Neuronal stem cell (in vitro differentiated cells): ENCODE measurements around the gene GOSR1.
"Not testable (repeated sequence)": the region's sequence is repeated elsewhere in the genome, so short reads cannot be mapped to it uniquely, and the experiment has no call there.

Experiments
- DNase-seq: peaks from one replicate; pipeline ENCODE4 v3.0.0-alpha.2; 2013; ENCODE audit warnings: low spot score
- H2AFZ ChIP-seq: one replicate; pipeline ENCODE4 v1.6.1; 2013; ENCODE audit warnings: mild to moderate bottlenecking, low read length, inconsistent platforms
- H2AK5ac ChIP-seq: 2 replicates; pipeline ENCODE4 v1.6.1; 2013; ENCODE audit warnings: low read depth, mild to moderate bottlenecking, inconsistent platforms, low read length, moderate library complexity, mixed read lengths
- H2BK120ac ChIP-seq: 2 replicates; pipeline ENCODE4 v1.6.1; 2013; ENCODE audit warnings: low read depth, mild to moderate bottlenecking, inconsistent platforms, low read length, moderate library complexity, mixed read lengths
- H2BK12ac ChIP-seq: one replicate; pipeline ENCODE4 v1.6.1; 2013; ENCODE audit warnings: low read length, inconsistent platforms
- H2BK15ac ChIP-seq: 2 replicates; pipeline ENCODE4 v1.6.1; 2013; ENCODE audit warnings: mild to moderate bottlenecking, low read length, inconsistent platforms, mixed read lengths
- H2BK5ac ChIP-seq: one replicate; pipeline ENCODE4 v1.6.1; 2013; ENCODE audit warnings: inconsistent platforms, mild to moderate bottlenecking, low read length, moderate library complexity
- H3K14ac ChIP-seq: one replicate; pipeline ENCODE4 v1.6.1; 2013; ENCODE audit warnings: low read length, inconsistent platforms
- H3K18ac ChIP-seq: 2 replicates; pipeline ENCODE4 v1.6.1; 2013; ENCODE audit warnings: low read length, inconsistent platforms
- H3K23ac ChIP-seq: 2 replicates; pipeline ENCODE4 v1.6.1; 2013; ENCODE audit warnings: low read depth, mild to moderate bottlenecking, mixed read lengths, low read length, inconsistent platforms; ENCODE audit not compliant: poor library complexity
- H3K27ac ChIP-seq: replicated peaks from 3 replicates; pipeline ENCODE4 v1.5.1; 2013; ENCODE audit warnings: low read length, inconsistent platforms
- H3K27me3 ChIP-seq, 3 experiments: 2 replicates each; pipeline ENCODE4 v1.6.1; 2013; ENCODE audit warnings: low read length in 3 of 3, mild to moderate bottlenecking in 2 of 3, inconsistent platforms in 1 of 3, low read depth in 1 of 3, mixed read lengths in 1 of 3, moderate library complexity in 1 of 3; ENCODE audit not compliant: control insufficient read depth in 3 of 3, insufficient read depth in 3 of 3
- H3K36me3 ChIP-seq, 2 donors: replicated peaks in 1 of 2; 2 replicates each; pipeline ENCODE4 v1.6.1; 2013; ENCODE audit warnings: low read length in 2 of 2; ENCODE audit not compliant: control insufficient read depth in 2 of 2, insufficient read depth in 2 of 2
- H3K4ac ChIP-seq: 2 replicates; pipeline ENCODE4 v1.6.1; 2013; ENCODE audit warnings: inconsistent platforms, mild to moderate bottlenecking, low read length, moderate library complexity
- H3K4me1 ChIP-seq, 2 donors: 1 replicate in 1 of 2; 2 replicates in 1 of 2; pipeline ENCODE4 v1.6.1; 2013; ENCODE audit warnings: low read length in 2 of 2, low read depth in 1 of 2; ENCODE audit not compliant: control insufficient read depth in 2 of 2, insufficient read depth in 1 of 2
- H3K4me2 ChIP-seq: one replicate; pipeline ENCODE4 v1.6.1; 2013; ENCODE audit warnings: mild to moderate bottlenecking, low read length, inconsistent platforms; ENCODE audit not compliant: insufficient read depth, poor library complexity, severe bottlenecking
- H3K4me3 ChIP-seq, 2 donors: 2 replicates each; pipeline ENCODE4 v1.5.1; 2013; ENCODE audit warnings: low read length in 2 of 2, mild to moderate bottlenecking in 2 of 2, inconsistent platforms in 1 of 2, moderate library complexity in 1 of 2
- H3K79me1 ChIP-seq: one replicate; pipeline ENCODE4 v1.6.1; 2013; ENCODE audit warnings: low read depth, mild to moderate bottlenecking, inconsistent platforms, low read length, moderate library complexity
- H3K9ac ChIP-seq: one replicate; pipeline ENCODE4 v1.6.1; 2013; ENCODE audit warnings: mild to moderate bottlenecking, low read depth, low read length, inconsistent platforms; ENCODE audit not compliant: poor library complexity
- H3K9me3 ChIP-seq, 2 donors: replicated peaks in 1 of 2; 2 replicates each; pipeline versions ENCODE3 to v1.6.1; 2013; ENCODE audit warnings: low read length in 2 of 2, mild to moderate bottlenecking in 2 of 2, inconsistent platforms in 1 of 2, low read depth in 1 of 2, mixed read lengths in 1 of 2, moderate library complexity in 1 of 2; ENCODE audit not compliant: control insufficient read depth in 2 of 2, insufficient read depth in 1 of 2
- H4K8ac ChIP-seq: one replicate; pipeline ENCODE4 v1.6.1; 2013; ENCODE audit warnings: low read depth, mild to moderate bottlenecking, inconsistent platforms, low read length, moderate library complexity
- H4K91ac ChIP-seq: one replicate; pipeline ENCODE4 v1.6.1; 2013; ENCODE audit warnings: low read length, low read depth, mild to moderate bottlenecking, inconsistent platforms; ENCODE audit not compliant: poor library complexity
- WGBS, 2 donors: extraction: QIAGEN DNeasy Blood & Tissue Kit; methylation state at CpG; one replicate each; pipeline ENCODE4 v1.1.7; 2013; ENCODE audit warnings: missing lambda C conversion rate in 2 of 2, mixed read lengths in 1 of 2; ENCODE audit not compliant: insufficient read length in 2 of 2, insufficient replicate concordance in 1 of 2; ENCODE audit errors: extremely low coverage in 2 of 2; 5-methylcytosine and 5-hydroxymethylcytosine counted together

Gene GOSR1

DNA sequence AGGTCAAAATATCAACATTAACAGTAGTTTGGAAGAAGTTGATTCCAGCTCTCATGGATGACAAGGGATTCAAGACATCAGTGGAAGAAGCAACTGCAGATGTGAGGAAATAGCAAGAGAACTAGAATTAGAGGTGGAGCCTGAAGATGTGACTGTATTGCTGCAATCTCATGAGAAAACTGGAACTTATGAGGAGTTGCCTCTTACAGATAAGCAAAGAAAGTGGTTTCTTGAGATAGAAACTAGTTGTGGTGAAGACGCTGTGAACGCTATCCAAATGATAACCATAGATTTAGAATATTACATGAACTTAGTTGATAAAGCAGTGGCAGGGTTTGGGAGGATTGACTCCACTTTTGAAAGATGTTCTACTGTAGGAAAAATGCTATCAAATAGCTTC lies 67.8 kb downstream of the GOSR1 start:
- no peak for DNase-seq
- WGBS, 2 donors: no CpG with 5 or more reads among the region's 2 CpGs
- H3K27ac ChIP-seq: no peak overlapping the region
- no peak overlapping the region for H3K23ac ChIP-seq
- no peak overlapping the region for H2AK5ac ChIP-seq
- no peaks in the 10 kb centered on the region for H3K27me3 ChIP-seq
- no peak overlapping the region for H4K91ac ChIP-seq
- no peak overlapping the region for H2BK15ac ChIP-seq
- H3K9ac ChIP-seq: no peak overlapping the region
- H3K79me1 ChIP-seq: no peaks in the 10 kb centered on the region
- no peak overlapping the region for H3K4me2 ChIP-seq
- H3K14ac ChIP-seq: no peak overlapping the region
- H3K4me3 ChIP-seq: no peak overlapping the region
- H2BK12ac ChIP-seq: no peak overlapping the region
- no peak overlapping the region for H4K8ac ChIP-seq
- peaks cover 2 to 6% of the 10 kb centered on the region in 2 donors for H3K9me3 ChIP-seq
- H3K4me1 ChIP-seq: peaks cover 0 to 2% of the 10 kb centered on the region in 2 donors
- no peak overlapping the region for H2AFZ ChIP-seq
- no peak overlapping the region for H3K18ac ChIP-seq
- H2BK120ac ChIP-seq: no peak overlapping the region
- peaks cover 0 to 2% of the 10 kb centered on the region in 2 donors for H3K36me3 ChIP-seq
- H2BK5ac ChIP-seq: no peak overlapping the region
- no peak overlapping the region for H3K4ac ChIP-seq

DNA sequence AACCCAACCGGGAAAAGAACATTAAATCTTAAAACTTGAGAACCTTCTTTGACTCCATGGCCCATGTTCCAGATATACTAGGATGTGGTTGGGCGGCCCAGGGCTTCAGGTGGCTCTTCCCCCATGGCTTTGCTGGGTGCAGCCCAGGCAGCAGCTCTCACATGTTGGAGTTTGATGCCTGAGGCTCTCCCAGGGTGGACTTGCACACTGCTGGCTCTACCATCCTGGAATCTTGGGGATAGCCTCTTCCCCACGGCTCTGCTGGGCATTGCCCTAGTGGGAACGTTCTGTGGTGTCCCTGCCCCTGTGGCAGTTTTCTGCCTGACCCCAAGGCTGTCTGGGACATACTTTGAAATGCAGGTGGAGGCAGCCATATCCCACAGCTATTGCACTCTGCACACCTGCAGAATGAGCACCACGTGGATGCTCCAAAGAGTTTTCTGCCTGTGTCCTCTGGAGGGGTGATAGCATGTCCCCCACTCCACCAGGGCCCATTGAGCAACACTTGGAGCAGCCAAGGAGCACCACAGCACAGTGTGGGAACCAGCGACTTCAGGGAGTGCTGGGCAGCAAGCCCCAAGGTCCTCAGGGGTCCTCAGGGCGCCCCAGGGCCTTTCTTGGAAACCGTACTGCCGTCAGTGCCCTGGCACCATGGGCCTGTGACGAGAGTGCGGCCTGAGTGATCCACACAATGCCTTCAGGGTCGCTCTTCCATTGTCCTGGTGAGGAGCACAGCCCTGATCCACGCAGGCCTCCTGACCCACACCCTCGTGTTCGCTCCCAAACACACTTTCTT lies 70.8 kb downstream of the GOSR1 start:
- no peak overlapping the region for H4K8ac ChIP-seq
- peaks cover 0 to 2% of the 10 kb centered on the region in 2 donors for H3K4me1 ChIP-seq
- peak overlapping the region; percentile 27 for H2BK5ac ChIP-seq
- no peak overlapping the region for H3K4me2 ChIP-seq
- H3K4ac ChIP-seq: no peak overlapping the region
- H4K91ac ChIP-seq: no peak overlapping the region
- no peak overlapping the region for H3K4me3 ChIP-seq
- H3K36me3 ChIP-seq: peaks cover 0 to 2% of the 10 kb centered on the region in 2 donors
- no peak overlapping the region for H3K23ac ChIP-seq
- WGBS, 2 donors: no CpG with 5 or more reads among the region's 15 CpGs
- H3K27me3 ChIP-seq: no peaks in the 10 kb centered on the region
- H2AK5ac ChIP-seq: peak overlapping the region; percentile 23
- no peak overlapping the region for H2BK15ac ChIP-seq
- H2AFZ ChIP-seq: no peak overlapping the region
- H3K79me1 ChIP-seq: no peaks in the 10 kb centered on the region
- DNase-seq: no peak
- no peak overlapping the region for H3K14ac ChIP-seq
- no peak overlapping the region for H2BK120ac ChIP-seq
- no peak overlapping the region for H3K18ac ChIP-seq
- no peak overlapping the region for H3K9ac ChIP-seq
- no peak overlapping the region for H3K27ac ChIP-seq
- H3K9me3 ChIP-seq: peaks cover 2 to 6% of the 10 kb centered on the region in 2 donors
- no peak overlapping the region for H2BK12ac ChIP-seq

DNA sequence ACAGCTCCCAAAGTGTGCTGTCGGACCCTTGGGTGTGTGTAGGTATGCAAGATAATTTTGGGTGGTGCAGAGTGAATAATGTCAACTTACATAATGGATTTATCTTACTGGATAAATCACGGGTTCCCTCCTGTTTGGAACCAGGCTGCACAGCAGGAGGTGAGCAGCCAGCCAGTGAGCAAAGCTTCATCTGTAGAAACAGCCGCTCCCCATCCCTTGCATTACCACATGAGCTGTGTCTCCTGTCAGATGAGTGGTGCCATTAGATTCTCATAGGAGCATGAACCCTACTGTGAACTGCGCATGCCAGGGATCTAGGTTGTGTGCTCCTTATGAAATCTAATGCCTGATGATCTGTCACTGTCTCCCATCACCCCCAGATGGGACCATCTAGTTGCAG lies 72.0 kb downstream of the GOSR1 start:
- H4K8ac ChIP-seq, H3K27me3 ChIP-seq, H2AK5ac ChIP-seq, H2BK120ac ChIP-seq, H2BK12ac ChIP-seq, H3K27ac ChIP-seq, H2BK5ac ChIP-seq, H3K79me1 ChIP-seq, H3K23ac ChIP-seq, H3K4me1 ChIP-seq, H2BK15ac ChIP-seq, H3K14ac ChIP-seq, H3K4me2 ChIP-seq, H2AFZ ChIP-seq, H3K9me3 ChIP-seq, DNase-seq, H3K9ac ChIP-seq, H3K18ac ChIP-seq, H3K36me3 ChIP-seq, H3K4ac ChIP-seq, H4K91ac ChIP-seq, H3K4me3 ChIP-seq: not testable (repeated sequence)
- WGBS, 2 donors: no CpG with 5 or more reads among the region's 4 CpGs

DNA sequence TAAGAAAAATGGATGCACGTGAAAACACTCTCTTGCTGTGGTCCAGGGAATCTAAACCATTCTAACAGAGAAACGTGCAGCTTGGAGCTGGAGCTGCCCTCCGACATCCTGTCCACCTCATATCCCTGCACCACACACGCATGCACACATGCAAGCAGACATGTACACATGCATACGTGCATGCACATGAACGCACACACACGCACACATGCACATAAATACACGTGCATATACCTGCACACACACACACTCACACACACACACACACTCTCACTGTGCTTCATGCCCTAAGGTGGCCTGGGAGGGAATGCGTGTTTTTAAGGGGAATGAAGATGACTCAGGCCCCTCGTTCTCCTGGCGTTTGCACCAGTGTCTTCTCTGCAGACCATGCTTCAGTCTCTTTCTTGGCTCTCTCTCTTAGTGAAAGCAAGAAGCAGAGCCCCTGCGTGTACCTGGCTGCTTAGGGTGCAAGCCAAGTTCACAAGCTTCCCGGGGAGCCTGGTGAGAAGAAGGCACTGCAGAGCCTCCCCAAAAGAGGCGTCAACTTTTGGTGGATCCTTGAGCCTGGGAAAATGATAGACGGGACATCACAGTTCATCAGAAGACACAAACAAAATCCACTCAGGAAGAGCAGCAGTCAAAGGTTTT lies 72.8 kb downstream of the GOSR1 start:
- no peak overlapping the region for H3K4ac ChIP-seq

More for the DNA sequence above, 72.8 kb downstream of the GOSR1 start:
- Histone ChIP-seq H3K9ac (peak overlapping the region; percentile 50), H3K27me3 (no peaks in the 10 kb centered on the region), H3K4me1 (peaks cover 0 to 2% of the 10 kb centered on the region in 2 donors), H2AFZ (no peak overlapping the region), H3K4me3 (peak overlapping the region in 1 of 2 donors; percentile 42), H3K9me3 (peaks cover 2 to 6% of the 10 kb centered on the region in 2 donors), H2BK15ac (no peak overlapping the region), H2BK120ac (no peak overlapping the region), H3K23ac (no peak overlapping the region), H4K91ac (no peak overlapping the region), H3K18ac (no peak overlapping the region), H3K14ac (peak overlapping the region; percentile 98), H3K4me2 (no peak overlapping the region), H2BK12ac (no peak overlapping the region), H3K27ac (no peak overlapping the region), H3K36me3 (peaks cover 0 to 2% of the 10 kb centered on the region in 2 donors), H4K8ac (peak overlapping the region; percentile 97), H3K79me1 (no peaks in the 10 kb centered on the region), H2BK5ac (peak overlapping the region; percentile 9), H2AK5ac (peak overlapping the region; percentile 12)
- DNase-seq: no peak
- no CpG with 5 or more reads among the region's 15 CpGs for WGBS, 2 donors
